Measurements from ENCODE around the gene NEK9. TPM values are rescaled to one million over a fixed set of nuclear protein-coding genes. Genes with fewer than 3 reads are reported as not detected.
"Not testable (repeated sequence)": the region's sequence is repeated elsewhere in the genome, so short reads cannot be mapped to it uniquely, and the experiment has no call there.

Gene NEK9
- total and polyA plus RNA-seq, 2 experiments from 2014 or later: 41.0 to 47.6 TPM

GRCh38 chr14:75127903-75128595 is 1.2 kb upstream of the NEK9 start:
- peak overlapping the region; percentile 87 for H3K9ac ChIP-seq
- TF ChIP-seq EZH2phosphoT487 (IDR thresholded peaks at IDR 0.05; ENCODE audit: insufficient read depth, low read depth) (no peak), EZH2 (IDR thresholded peaks at IDR 0.05; ENCODE audit: insufficient read depth, poor library complexity, severe bottlenecking) (no peak)
- in situ Hi-C loops (cut with MboI): loop anchor here (10.0 to 25.0 kb wide), 2 partner anchors 177 to 334 kb away; no protein-coding TSS in a partner anchor
- H3K4me1 ChIP-seq (ENCODE audit: insufficient read depth): peaks cover 27% of the 10 kb centered on the region
- 68 to 75% methylated on average over 10 of the region's 10 CpGs for WGBS, 2 experiments (ENCODE audit: low coverage in 1 of 2, low lambda C conversion rate in 2 of 2, missing lambda C conversion rate in 2 of 2)
- H3K9me2 ChIP-seq (ENCODE audit: insufficient read depth): no peaks in the 10 kb centered on the region
- H3K27ac ChIP-seq: peak overlapping the region; percentile 78; the same call in 1 of the 2 replicates
- peak overlapping the region; percentile 96 for H2AFZ ChIP-seq
- peaks cover 75% of the 10 kb centered on the region for H3K79me2 ChIP-seq (ENCODE audit: insufficient read depth)
- H3K9me3 ChIP-seq (ENCODE audit: low read depth): no peaks in the 10 kb centered on the region
- H3K4me3 ChIP-seq: peak overlapping the region; percentile 78
- DNase-seq: no peak
- no peaks in the 10 kb centered on the region for H3K27me3 ChIP-seq (replicated peaks; ENCODE audit: insufficient read depth)
- H3F3A ChIP-seq (ENCODE audit: insufficient read depth): peaks cover 43% of the 10 kb centered on the region
- H4K20me1 ChIP-seq (ENCODE audit: insufficient read depth): no peaks in the 10 kb centered on the region
- peak overlapping the region; percentile 94 for H3K4me2 ChIP-seq (ENCODE audit: unreplicated experiment)
- H3K36me3 ChIP-seq (ENCODE audit: low read depth): no peaks in the 10 kb centered on the region

- H4K20me1 ChIP-seq (ENCODE audit: insufficient read depth); H3K9me3 ChIP-seq (ENCODE audit: low read depth); H3K9me2 ChIP-seq (ENCODE audit: insufficient read depth); H3K27me3 ChIP-seq (replicated peaks; ENCODE audit: insufficient read depth); H3K36me3 ChIP-seq (ENCODE audit: low read depth): not testable (repeated sequence)
- peak; percentile 34 for DNase-seq
- WGBS, 2 experiments (ENCODE audit: low coverage in 1 of 2, low lambda C conversion rate in 2 of 2, missing lambda C conversion rate in 2 of 2): 2 to 4% methylated on average over 16 of the region's 16 CpGs
- Histone ChIP-seq H3K9ac (peak overlapping the region; percentile 87), H2AFZ (peak overlapping the region; percentile 96), H3K4me2 (ENCODE audit: unreplicated experiment) (peak overlapping the region; percentile 94), H3K4me1 (ENCODE audit: insufficient read depth) (peaks cover 27% of the 10 kb centered on the region), H3K27ac (peak overlapping the region; percentile 78), H3K79me2 (ENCODE audit: insufficient read depth) (peaks cover 71% of the 10 kb centered on the region), H3K4me3 (peak overlapping the region; percentile 78), H3F3A (ENCODE audit: insufficient read depth) (peaks cover 37% of the 10 kb centered on the region)
- in situ Hi-C loops (cut with MboI): loop anchor here (10.0 to 25.0 kb wide), 2 partner anchors 177 to 335 kb away; no protein-coding TSS in a partner anchor
These were observed 599 bp upstream of the NEK9 start for GRCh38 chr14:75127474-75127820.

GRCh38 chr14:75126121-75126544 is 715 bp downstream of the NEK9 start:
- peaks cover 61% of the 10 kb centered on the region for H3K79me2 ChIP-seq (ENCODE audit: insufficient read depth)
- H3K27ac ChIP-seq: peak overlapping the region; percentile 78
- no peaks in the 10 kb centered on the region for H3K36me3 ChIP-seq (ENCODE audit: low read depth)
- peak; percentile 32 for DNase-seq
- WGBS, 2 experiments (ENCODE audit: low coverage in 1 of 2, low lambda C conversion rate in 2 of 2, missing lambda C conversion rate in 2 of 2): 1 to 3% methylated on average over 6 of the region's 6 CpGs
- no peaks in the 10 kb centered on the region for H4K20me1 ChIP-seq (ENCODE audit: insufficient read depth)
- no peaks in the 10 kb centered on the region for H3K27me3 ChIP-seq (replicated peaks; ENCODE audit: insufficient read depth)
- H3K9me2 ChIP-seq (ENCODE audit: insufficient read depth): no peaks in the 10 kb centered on the region
- peak overlapping the region; percentile 94 for H3K4me2 ChIP-seq (ENCODE audit: unreplicated experiment)
- TF ChIP-seq EZH2 (IDR thresholded peaks at IDR 0.05; ENCODE audit: insufficient read depth, poor library complexity, severe bottlenecking) (no peak), EZH2phosphoT487 (IDR thresholded peaks at IDR 0.05; ENCODE audit: insufficient read depth, low read depth) (no peak)
- H2AFZ ChIP-seq: peak overlapping the region; percentile 96
- in situ Hi-C loops (cut with MboI): loop anchor here (10.0 to 25.0 kb wide), 2 partner anchors 179 to 336 kb away; no protein-coding TSS in a partner anchor
- peak overlapping the region; percentile 78 for H3K4me3 ChIP-seq
- peaks cover 27% of the 10 kb centered on the region for H3K4me1 ChIP-seq (ENCODE audit: insufficient read depth)
- peak overlapping the region; percentile 87 for H3K9ac ChIP-seq
- no peaks in the 10 kb centered on the region for H3K9me3 ChIP-seq (ENCODE audit: low read depth)
- peaks cover 29% of the 10 kb centered on the region for H3F3A ChIP-seq (ENCODE audit: insufficient read depth)

- peak overlapping the region; percentile 78 for H3K27ac ChIP-seq
- H3F3A ChIP-seq (ENCODE audit: insufficient read depth): peaks cover 29% of the 10 kb centered on the region
- H3K9ac ChIP-seq: peak overlapping the region; percentile 87
- no peaks in the 10 kb centered on the region for H3K27me3 ChIP-seq (replicated peaks; ENCODE audit: insufficient read depth)
- H2AFZ ChIP-seq: no peak overlapping the region
- no peaks in the 10 kb centered on the region for H3K9me3 ChIP-seq (ENCODE audit: low read depth)
- no peaks in the 10 kb centered on the region for H3K36me3 ChIP-seq (ENCODE audit: low read depth)
- H4K20me1 ChIP-seq (ENCODE audit: insufficient read depth): no peaks in the 10 kb centered on the region
- H3K4me2 ChIP-seq (ENCODE audit: unreplicated experiment): peak overlapping the region; percentile 94
- peaks cover 27% of the 10 kb centered on the region for H3K4me1 ChIP-seq (ENCODE audit: insufficient read depth)
- H3K9me2 ChIP-seq (ENCODE audit: insufficient read depth): no peaks in the 10 kb centered on the region
- peak overlapping the region; percentile 78 for H3K4me3 ChIP-seq
- in situ Hi-C loops (cut with MboI): loop anchor here (10.0 to 25.0 kb wide), 2 partner anchors 179 to 337 kb away; no protein-coding TSS in a partner anchor
- DNase-seq: peak; percentile 85
- WGBS, 2 experiments (ENCODE audit: low coverage in 1 of 2, low lambda C conversion rate in 2 of 2, missing lambda C conversion rate in 2 of 2): 15 to 21% methylated on average over 5 of the region's 5 CpGs
- TF ChIP-seq EZH2 (IDR thresholded peaks at IDR 0.05; ENCODE audit: insufficient read depth, poor library complexity, severe bottlenecking) (no peak), EZH2phosphoT487 (IDR thresholded peaks at IDR 0.05; ENCODE audit: insufficient read depth, low read depth) (no peak)
- H3K79me2 ChIP-seq (ENCODE audit: insufficient read depth): peaks cover 57% of the 10 kb centered on the region
These were observed 1.2 kb downstream of the NEK9 start for GRCh38 chr14:75125617-75126016.

Data from GM23248 (cell line).